Keratinocyte (primary cell): ENCODE results near the gene ARHGAP18. TPM values are rescaled to one million over a fixed set of nuclear protein-coding genes. Genes with fewer than 3 reads are reported as not detected.

Experiments used
- DNase-seq: peaks from one replicate; pipeline ENCODE4 v3.0.0-alpha.2; 2011; ENCODE audit warnings: low read depth, missing footprints, low spot score
- FAIRE-seq: peaks from 2 replicates; lab custom pipeline; 2011; peaks lifted over from hg19 to GRCh38; lab: Jason Lieb, UNC
- H2AFZ ChIP-seq: 2 replicates; pipeline ENCODE4 v1.6.0; 2012; ENCODE audit warnings: low read length, control low read depth, inconsistent platforms; ENCODE audit not compliant: control insufficient read depth
- H3K27ac ChIP-seq: 2 replicates; pipeline ENCODE4 v1.5.1; 2011; ENCODE audit warnings: low read length; ENCODE audit not compliant: control insufficient read depth, insufficient read depth
- H3K27me3 ChIP-seq: 3 replicates; pipeline ENCODE4 v1.6.0; 2011; ENCODE audit warnings: low read length; ENCODE audit not compliant: control insufficient read depth, insufficient read depth; ENCODE audit errors: extremely low read depth
- H3K36me3 ChIP-seq, 2 experiments: 2 replicates in 1 of 2; 3 replicates in 1 of 2; pipeline ENCODE4 v1.5.1; 2011; ENCODE audit warnings: low read length in 2 of 2, mild to moderate bottlenecking in 1 of 2; ENCODE audit not compliant: control insufficient read depth in 2 of 2, insufficient read depth in 2 of 2; ENCODE audit errors: extremely low read depth in 1 of 2
- H3K4me1 ChIP-seq: 3 replicates; pipeline ENCODE4 v1.5.1; 2011; ENCODE audit warnings: low read length; ENCODE audit not compliant: control insufficient read depth, insufficient read depth; ENCODE audit errors: extremely low read depth
- H3K4me2 ChIP-seq: 3 replicates; pipeline ENCODE4 v1.6.0; 2011; ENCODE audit warnings: low read depth, low read length; ENCODE audit not compliant: control insufficient read depth, insufficient read depth; ENCODE audit errors: extremely low read depth
- H3K4me3 ChIP-seq, 3 experiments: fragments of 200-600 bp in 1 of 3; sonication (generic) in 1 of 3; 2 replicates in 2 of 3; 3 replicates in 1 of 3; pipeline ENCODE4 v1.5.1; 2011 to 2016; ENCODE audit warnings: low read length in 3 of 3, mild to moderate bottlenecking in 3 of 3, control low read depth in 2 of 3, inconsistent platforms in 1 of 3, low read depth in 1 of 3, mixed read lengths in 1 of 3, mixed run types in 1 of 3, moderate library complexity in 1 of 3; ENCODE audit not compliant: control insufficient read depth in 2 of 3, insufficient read depth in 2 of 3; ENCODE audit errors: extremely low read depth in 1 of 3
- H3K79me2 ChIP-seq: 2 replicates; pipeline ENCODE4 v1.6.0; 2012; ENCODE audit warnings: low read length; ENCODE audit not compliant: control insufficient read depth, insufficient read depth
- H3K9ac ChIP-seq: 3 replicates; pipeline ENCODE4 v1.6.0; 2011; ENCODE audit warnings: low read length; ENCODE audit not compliant: control insufficient read depth, insufficient read depth; ENCODE audit errors: extremely low read depth
- H3K9me1 ChIP-seq: 3 replicates; pipeline ENCODE4 v1.6.0; 2011; ENCODE audit warnings: low read length; ENCODE audit not compliant: control insufficient read depth, insufficient read depth; ENCODE audit errors: extremely low read depth
- H3K9me3 ChIP-seq: 2 replicates; pipeline ENCODE4 v1.5.1; 2012; ENCODE audit warnings: low read depth, low read length; ENCODE audit not compliant: control insufficient read depth
- H4K20me1 ChIP-seq: 3 replicates; pipeline ENCODE4 v1.6.0; 2011; ENCODE audit warnings: low read length; ENCODE audit not compliant: control insufficient read depth, insufficient read depth; ENCODE audit errors: extremely low read depth
- CTCF ChIP-seq, 3 experiments: IDR thresholded peaks in 1 of 3; conservative IDR thresholded peaks in 1 of 3; optimal IDR thresholded peaks in 1 of 3; 2 replicates in 2 of 3; 3 replicates in 1 of 3; pipeline versions ENCODE3 to v1.5.1; 2011; ENCODE audit warnings: low read length in 3 of 3, mild to moderate bottlenecking in 3 of 3, moderate library complexity in 2 of 3, control low read depth in 1 of 3, inconsistent platforms in 1 of 3; ENCODE audit not compliant: insufficient read depth in 2 of 3; ENCODE audit errors: extremely low read depth in 1 of 3
- EZH2 ChIP-seq: IDR thresholded peaks from one replicate; pipeline ENCODE4 v1.6.1; 2012; ENCODE audit warnings: inconsistent platforms, mild to moderate bottlenecking, low read length, moderate library complexity
- dilution Hi-C: fragments of 300-500 bp; cut with MboI; formaldehyde crosslinking; loops from one replicate; pipeline ENCODE4 v1.7.0; 2020; ENCODE audit warnings: low sequenced_read_pairs; ENCODE audit not compliant: extremely low pct_ligation_motif_present
- polyA plus RNA-seq, 5 experiments: library from polyadenylated mRNA; depleted of rRNA in 3 of 5; stranded (reverse) in 3 of 5; stranded (forward) in 1 of 5; unstranded in 1 of 5; fragments of >200 nt; gene quantifications; 1 replicate in 1 of 5; 2 replicates in 3 of 5; 3 replicates in 1 of 5; pipeline versions ENCODE4 v1.2.1 to v1.2.3, GENCODE V29; 2011 to 2012; ENCODE audit warnings: missing spikeins in 2 of 5, low read depth in 1 of 5, low replicate concordance in 1 of 5

Gene ARHGAP18
- polyA plus RNA-seq, 1 donor (not counting 4 experiments of a cell fraction or from before 2014, with no cell fraction given) = 17.7 TPM

GRCh38 chr6:129643176-129643575 is 66.8 kb downstream of the ARHGAP18 start:
- no peaks in the 10 kb centered on the region for H4K20me1 ChIP-seq
- no peaks in the 10 kb centered on the region for H3K27me3 ChIP-seq
- no peak overlapping the region for H3K27ac ChIP-seq
- no peak for FAIRE-seq
- H3K36me3 ChIP-seq = peaks cover 0 to 3% of the 10 kb centered on the region in 2 experiments
- dilution Hi-C loops = no loop called here
- no peak for DNase-seq
- H3K9me1 ChIP-seq = no peaks in the 10 kb centered on the region
- peaks cover 29% of the 10 kb centered on the region for H3K4me1 ChIP-seq
- no peak overlapping the region for H3K4me2 ChIP-seq
- no peaks in the 10 kb centered on the region for H3K9me3 ChIP-seq
- H3K79me2 ChIP-seq = peaks cover 19% of the 10 kb centered on the region
- H2AFZ ChIP-seq = no peak overlapping the region
- no peak overlapping the region for H3K9ac ChIP-seq
- TF ChIP-seq EZH2 (no peak), CTCF (optimal IDR thresholded peaks at IDR 0.05 in 1 of 3, IDR thresholded peaks at IDR 0.05 in 1 of 3, conservative IDR thresholded peaks at IDR 0.05 in 1 of 3; ENCODE audit: extremely low read depth in 1 of 3, insufficient read depth in 2 of 3, low read length in 3 of 3) (no peak)
- H3K4me3 ChIP-seq = no peak overlapping the region

- no peaks in the 10 kb centered on the region for H4K20me1 ChIP-seq
- peaks cover 0 to 11% of the 10 kb centered on the region in 2 experiments for H3K36me3 ChIP-seq
- no peaks in the 10 kb centered on the region for H3K9me1 ChIP-seq
- H3K27ac ChIP-seq = no peak overlapping the region
- no peak overlapping the region for H2AFZ ChIP-seq
- peaks cover 29% of the 10 kb centered on the region for H3K4me1 ChIP-seq
- no peak for TF ChIP-seq EZH2
- TF ChIP-seq CTCF (optimal IDR thresholded peaks at IDR 0.05 in 1 of 3, IDR thresholded peaks at IDR 0.05 in 1 of 3, conservative IDR thresholded peaks at IDR 0.05 in 1 of 3; ENCODE audit: extremely low read depth in 1 of 3, insufficient read depth in 2 of 3, low read length in 3 of 3) = no peak
- no peak overlapping the region for H3K9ac ChIP-seq
- H3K4me2 ChIP-seq = no peak overlapping the region
- FAIRE-seq (no peak), DNase-seq (no peak)
- dilution Hi-C loops = no loop called here
- H3K27me3 ChIP-seq = no peaks in the 10 kb centered on the region
- H3K4me3 ChIP-seq = no peak overlapping the region
- H3K79me2 ChIP-seq = peaks cover 17% of the 10 kb centered on the region
- H3K9me3 ChIP-seq = no peaks in the 10 kb centered on the region
Measured at GRCh38 chr6:129642322-129642721, 67.7 kb downstream of the ARHGAP18 start.
